ENCODE results near the gene ASAP2. TPM values are rescaled to one million over a fixed set of nuclear protein-coding genes. Genes with fewer than 3 reads are reported as not detected.

Gene ASAP2
- total RNA-seq, 1 experiment from 2014 or later = 12.6 TPM

DNA sequence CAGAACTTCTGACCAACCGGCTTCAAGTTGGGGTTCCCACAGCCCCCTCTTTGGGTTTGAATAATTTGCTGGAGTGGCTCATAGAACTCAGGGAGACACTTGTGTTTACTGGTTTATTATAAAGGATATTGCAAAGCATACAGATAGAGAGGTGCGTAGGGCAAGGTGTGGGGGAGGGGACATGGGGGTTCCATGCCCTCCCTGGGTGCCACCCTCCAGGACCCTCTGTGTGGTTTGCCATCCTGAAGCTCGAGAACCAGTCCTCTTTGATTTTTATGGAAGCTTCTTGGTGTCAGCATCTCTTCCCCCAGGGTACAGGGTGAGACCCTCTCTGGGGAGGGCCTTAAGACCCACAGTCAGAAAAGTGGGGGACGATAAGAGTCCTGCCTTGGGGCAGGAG lies 177.9 kb downstream of the ASAP2 start:
- Histone ChIP-seq H3K4me1 (ENCODE audit: insufficient read depth, low read length) (no peaks in the 10 kb centered on the region), H3K9me3 (ENCODE audit: control insufficient read depth, low read depth, low read length) (no peaks in the 10 kb centered on the region), H3K14ac (ENCODE audit: insufficient read depth, low read length) (no peak overlapping the region), H3K4me2 (ENCODE audit: insufficient read depth, insufficient read length, low read length) (no peak overlapping the region), H3K27me3 (ENCODE audit: insufficient read depth, low read length) (no peaks in the 10 kb centered on the region), H3K18ac (ENCODE audit: insufficient read length, low read depth, low read length) (no peak overlapping the region), H2BK15ac (ENCODE audit: low read depth, low read length) (no peak overlapping the region), H2BK12ac (ENCODE audit: insufficient read length, low read depth, low read length) (no peak overlapping the region), H3K79me1 (ENCODE audit: insufficient read depth, low read depth, low read length, poor library complexity, severe bottlenecking) (no peaks in the 10 kb centered on the region), H3K4ac (ENCODE audit: low read depth, low read length) (no peak overlapping the region), H2AK5ac (ENCODE audit: insufficient read length, low read length) (no peak overlapping the region), H4K20me1 (ENCODE audit: control insufficient read depth, insufficient read depth, insufficient read length) (no peaks in the 10 kb centered on the region), H3K9ac (ENCODE audit: extremely low read depth, insufficient read length, low read length) (no peak overlapping the region), H4K5ac (ENCODE audit: insufficient read length, low read depth, low read length) (no peak overlapping the region), H3K27ac (ENCODE audit: insufficient read length, low read depth, low read length) (no peak overlapping the region), H4K8ac (replicated peaks; ENCODE audit: insufficient read length, low read depth, low read length) (no peak overlapping the region), H3K56ac (ENCODE audit: insufficient read length, low read depth, low read length) (no peak overlapping the region), H2AFZ (ENCODE audit: low read length) (no peak overlapping the region), H3K23me2 (ENCODE audit: insufficient read length, low read depth, low read length, poor library complexity, severe bottlenecking) (no peaks in the 10 kb centered on the region), H2BK20ac (ENCODE audit: low read depth, low read length, poor library complexity, severe bottlenecking) (no peak overlapping the region), H3T11ph (ENCODE audit: low read length) (no peak overlapping the region), H4K91ac (ENCODE audit: insufficient read length, low read depth, low read length) (no peak overlapping the region), H2BK120ac (ENCODE audit: low read depth, low read length, poor library complexity, severe bottlenecking) (no peak overlapping the region), H2BK5ac (ENCODE audit: insufficient read length, low read length) (no peak overlapping the region), H3K79me2 (ENCODE audit: insufficient read depth, low read length) (no peaks in the 10 kb centered on the region), H3K23ac (ENCODE audit: insufficient read length, low read depth, low read length) (no peak overlapping the region)
- no peak overlapping the region for H3K27ac Mint-ChIP-seq
- H3K9me3 Mint-ChIP-seq = no peaks in the 10 kb centered on the region
- no peak overlapping the region for H3K4me3 Mint-ChIP-seq
- no peaks in the 10 kb centered on the region for H3K27me3 Mint-ChIP-seq (ENCODE audit: low read depth)
- H3K4me1 Mint-ChIP-seq = 0 out of 4 replicates have a peak, but pooled peaks cover 0 to 3% of the 10 kb centered on the region in 2 experiments
- no CpG with 5 or more reads among the region's 4 CpGs for WGBS (ENCODE audit: extremely low coverage, insufficient read length, low lambda C conversion rate)
- peaks cover 6 to 41% (median 29%) of the 10 kb centered on the region in 3 experiments for H3K36me3 Mint-ChIP-seq (ENCODE audit: insufficient read depth in 1 of 3, low read depth in 3 of 3)
- TF ChIP-seq, protein P1, sequence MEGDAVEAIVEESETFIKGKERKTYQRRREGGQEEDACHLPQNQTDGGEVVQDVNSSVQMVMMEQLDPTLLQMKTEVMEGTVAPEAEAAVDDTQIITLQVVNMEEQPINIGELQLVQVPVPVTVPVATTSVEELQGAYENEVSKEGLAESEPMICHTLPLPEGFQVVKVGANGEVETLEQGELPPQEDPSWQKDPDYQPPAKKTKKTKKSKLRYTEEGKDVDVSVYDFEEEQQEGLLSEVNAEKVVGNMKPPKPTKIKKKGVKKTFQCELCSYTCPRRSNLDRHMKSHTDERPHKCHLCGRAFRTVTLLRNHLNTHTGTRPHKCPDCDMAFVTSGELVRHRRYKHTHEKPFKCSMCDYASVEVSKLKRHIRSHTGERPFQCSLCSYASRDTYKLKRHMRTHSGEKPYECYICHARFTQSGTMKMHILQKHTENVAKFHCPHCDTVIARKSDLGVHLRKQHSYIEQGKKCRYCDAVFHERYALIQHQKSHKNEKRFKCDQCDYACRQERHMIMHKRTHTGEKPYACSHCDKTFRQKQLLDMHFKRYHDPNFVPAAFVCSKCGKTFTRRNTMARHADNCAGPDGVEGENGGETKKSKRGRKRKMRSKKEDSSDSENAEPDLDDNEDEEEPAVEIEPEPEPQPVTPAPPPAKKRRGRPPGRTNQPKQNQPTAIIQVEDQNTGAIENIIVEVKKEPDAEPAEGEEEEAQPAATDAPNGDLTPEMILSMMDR (conservative IDR thresholded peaks at IDR 0.05) = no peak
- no peak for DNase-seq

Measured in H9 (cell line).